ENCODE data around the gene UBAP2.
"Not testable (repeated sequence)": the region's sequence is repeated elsewhere in the genome, so short reads cannot be mapped to it uniquely, and the experiment has no call there.

The UBAP2 gene

DNA sequence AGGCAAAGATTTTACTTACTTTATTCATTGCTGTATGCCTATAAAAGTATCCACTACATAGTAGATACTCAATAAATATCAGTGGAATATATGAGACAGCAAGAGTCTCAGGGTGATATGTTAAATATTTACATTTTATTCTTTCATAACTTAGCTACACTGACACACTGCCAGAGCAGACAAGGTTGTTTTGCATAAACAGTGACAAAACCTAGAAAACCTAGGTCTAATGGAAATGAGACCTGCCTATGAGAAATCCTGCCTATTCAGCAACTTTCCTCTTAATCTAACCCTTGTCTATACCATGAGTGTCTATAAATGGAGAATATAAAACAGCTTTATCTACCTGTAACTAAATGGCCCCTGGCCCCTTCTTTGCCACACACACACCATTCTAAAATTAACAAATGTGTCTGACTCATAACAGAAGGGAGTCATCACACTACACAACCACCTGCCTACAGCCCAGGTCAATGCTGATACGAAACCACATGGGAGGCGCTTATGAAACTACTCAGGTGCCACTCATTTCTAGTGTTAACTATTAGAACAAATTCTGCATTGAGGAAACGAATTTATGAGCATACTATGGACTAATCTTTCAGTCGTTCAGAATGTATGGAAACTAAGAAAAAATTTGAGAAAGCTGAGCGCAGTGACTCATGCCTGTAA is 60.3 kb downstream of the UBAP2 start:
- DNase-seq (ENCODE audit: low read depth, low spot score) = no peak

DNA sequence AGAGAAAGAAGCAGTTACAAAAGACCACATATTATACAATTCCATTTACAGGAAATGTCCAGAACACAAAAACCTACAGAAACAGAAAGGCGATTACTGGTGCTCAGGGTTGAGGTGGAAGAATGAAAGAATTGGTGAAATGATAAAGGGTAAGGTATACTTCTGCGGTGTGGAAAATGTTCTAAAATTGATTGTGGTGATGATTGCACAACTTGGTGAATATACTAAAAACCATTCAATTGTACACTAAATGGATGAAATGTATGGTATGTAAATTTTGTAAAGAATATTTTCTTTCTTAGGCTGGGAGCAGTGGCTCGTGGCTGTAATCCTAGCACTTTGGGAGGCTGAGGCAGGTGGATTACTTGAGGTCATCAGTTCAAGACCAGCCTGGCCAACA is 72.3 kb downstream of the UBAP2 start:
- DNase-seq (ENCODE audit: low read depth, low spot score) = no peak

DNA sequence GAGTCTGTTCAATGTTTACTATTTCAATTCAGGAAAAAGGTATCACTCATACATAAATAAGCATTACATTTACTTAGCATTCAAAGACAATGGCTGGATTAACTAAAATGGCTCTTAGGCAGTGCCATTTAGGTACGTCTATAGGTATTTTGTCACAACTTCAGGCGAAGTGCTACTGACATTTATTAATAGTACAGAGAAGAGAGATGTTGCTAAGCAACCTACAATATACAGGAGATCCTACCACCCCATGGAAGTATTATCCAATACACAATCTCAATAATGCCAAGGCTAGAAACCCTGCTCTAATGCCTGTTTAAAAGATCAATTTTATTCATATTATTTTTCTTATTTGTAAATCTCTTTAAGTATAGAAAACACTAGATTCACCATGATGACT is 76.0 kb downstream of the UBAP2 start:
- no peak for DNase-seq (ENCODE audit: low read depth, low spot score)

DNA sequence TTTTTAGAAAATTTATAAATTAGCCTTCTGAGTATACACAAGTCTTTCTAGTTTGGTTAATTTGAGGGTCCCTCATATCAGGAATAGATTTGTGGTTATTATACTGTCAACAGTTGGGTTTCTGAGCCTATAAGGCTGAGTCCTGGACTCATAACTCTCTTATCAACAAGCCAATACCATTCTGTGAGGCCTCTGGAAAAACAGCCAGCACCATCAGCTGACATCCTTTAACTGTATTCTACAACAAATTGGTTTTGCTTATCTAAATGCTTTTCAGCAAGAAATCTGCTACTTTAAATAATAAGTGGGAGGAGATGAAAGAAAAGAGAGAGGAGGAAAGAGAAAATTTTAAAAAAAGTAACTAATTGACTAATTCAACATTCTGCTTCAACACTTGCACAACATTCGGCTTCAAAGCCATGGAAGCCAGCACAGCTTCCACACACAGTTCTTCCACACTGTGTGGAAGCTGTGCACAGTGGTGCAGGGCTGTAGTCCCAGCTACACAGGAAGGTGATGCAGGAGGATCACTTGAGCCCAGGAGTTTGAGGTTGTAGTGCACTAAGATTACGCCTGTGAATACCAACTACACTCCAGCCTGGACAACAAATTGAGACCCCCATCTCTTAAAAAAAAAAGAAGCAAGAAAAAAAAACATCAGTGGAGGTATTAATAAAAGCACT is 84.5 kb downstream of the UBAP2 start:
- no peak for DNase-seq (ENCODE audit: low read depth, low spot score)

DNA sequence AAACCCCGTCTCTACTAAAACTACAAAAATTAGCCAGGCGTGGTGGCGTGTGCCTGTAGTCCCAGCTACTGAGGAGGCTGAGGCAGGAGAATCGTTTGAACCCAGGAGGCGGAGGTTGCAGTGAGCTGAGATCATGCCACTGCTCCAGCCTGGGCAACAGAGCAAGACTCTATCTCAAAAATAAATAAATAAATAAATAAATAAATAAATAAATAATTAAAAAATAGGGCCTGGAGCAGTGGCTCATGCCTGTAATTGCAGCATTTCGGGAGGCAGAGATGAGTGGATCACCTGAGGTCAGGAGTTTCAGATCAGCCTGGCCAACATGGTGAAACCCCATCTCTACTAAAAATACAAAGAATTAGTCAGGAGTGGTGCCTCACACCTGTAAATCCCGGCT is 86.2 kb downstream of the UBAP2 start:
- not testable (repeated sequence) for DNase-seq (ENCODE audit: low read depth, low spot score)

DNA sequence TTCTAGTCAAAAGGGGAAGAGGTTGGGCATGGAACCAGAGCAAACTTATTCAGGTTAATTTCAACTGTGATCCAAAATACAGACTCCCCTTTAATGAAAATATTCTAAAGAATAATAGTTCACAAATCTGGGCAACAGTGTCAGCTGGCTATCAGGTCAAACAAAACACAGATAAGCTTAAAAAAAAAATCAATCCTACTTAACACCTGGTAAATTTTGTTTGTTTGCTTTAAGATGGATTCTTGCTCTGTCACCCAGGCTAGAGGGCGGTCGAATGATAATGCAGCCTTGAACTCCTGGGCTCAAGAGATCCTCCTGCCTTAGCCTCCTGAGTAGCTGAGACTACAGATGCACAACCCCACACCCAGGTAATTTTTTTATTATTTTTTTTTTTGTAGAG is 89.0 kb downstream of the UBAP2 start:
- DNase-seq (ENCODE audit: low read depth, low spot score) = no peak

DNA sequence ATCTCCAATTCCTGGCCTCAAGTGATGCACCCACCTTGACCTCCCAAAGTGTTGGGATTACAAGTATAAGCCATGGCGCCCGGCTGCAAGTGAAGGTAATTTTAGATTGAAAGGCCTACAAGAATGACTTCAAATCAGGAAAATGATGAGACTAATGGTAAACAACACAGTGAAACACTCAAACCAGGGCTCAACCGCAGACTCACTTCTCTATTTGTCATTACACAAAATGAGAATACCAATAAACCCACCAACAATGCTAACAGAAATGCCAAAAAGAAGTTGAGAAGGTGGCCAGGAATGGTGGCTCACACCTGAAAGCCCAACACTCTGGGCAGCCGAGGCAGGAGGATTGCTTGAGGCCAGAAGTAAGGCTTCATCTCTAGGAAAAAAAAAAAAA is 92.1 kb downstream of the UBAP2 start:
- DNase-seq (ENCODE audit: low read depth, low spot score) = no peak

DNA sequence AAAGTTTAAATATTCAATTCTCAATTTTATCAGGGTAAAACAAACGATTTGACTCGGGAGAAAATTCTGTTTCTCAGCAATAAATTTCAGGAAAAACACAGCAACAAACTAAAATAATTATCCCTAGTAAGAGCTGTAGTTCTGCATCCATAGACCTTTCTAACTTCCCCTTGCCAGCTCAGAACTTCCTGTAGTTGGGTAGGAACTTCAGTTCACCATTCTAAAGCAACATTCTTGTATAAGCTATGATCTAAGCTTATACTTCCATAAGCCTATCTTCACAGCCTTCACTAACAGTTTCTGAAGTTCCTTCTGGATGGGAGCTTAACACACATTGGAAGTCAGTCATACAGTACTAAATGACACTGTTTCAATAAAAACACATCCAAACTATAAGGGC is 96.6 kb downstream of the UBAP2 start:
- no peak for DNase-seq (ENCODE audit: low read depth, low spot score)

DNA sequence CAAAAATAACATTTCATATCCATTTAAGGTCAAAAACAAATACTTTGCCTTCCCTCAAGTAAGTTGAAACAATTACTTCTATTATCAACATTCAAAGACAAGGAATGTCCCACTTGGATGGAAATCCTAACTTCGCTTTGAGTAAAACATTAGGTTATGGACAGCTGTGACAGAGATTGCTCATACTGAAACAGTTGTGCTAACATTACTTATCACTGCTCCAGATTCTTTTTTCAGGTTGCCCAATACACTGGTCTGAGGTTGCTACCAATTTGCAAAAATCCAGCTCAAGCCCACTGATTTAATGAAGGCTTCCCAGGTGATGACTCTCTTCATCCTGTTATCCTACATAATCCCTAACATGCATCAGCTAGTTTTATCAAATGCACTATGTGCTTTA is 98.3 kb downstream of the UBAP2 start:
- DNase-seq (ENCODE audit: low read depth, low spot score) = no peak

DNA sequence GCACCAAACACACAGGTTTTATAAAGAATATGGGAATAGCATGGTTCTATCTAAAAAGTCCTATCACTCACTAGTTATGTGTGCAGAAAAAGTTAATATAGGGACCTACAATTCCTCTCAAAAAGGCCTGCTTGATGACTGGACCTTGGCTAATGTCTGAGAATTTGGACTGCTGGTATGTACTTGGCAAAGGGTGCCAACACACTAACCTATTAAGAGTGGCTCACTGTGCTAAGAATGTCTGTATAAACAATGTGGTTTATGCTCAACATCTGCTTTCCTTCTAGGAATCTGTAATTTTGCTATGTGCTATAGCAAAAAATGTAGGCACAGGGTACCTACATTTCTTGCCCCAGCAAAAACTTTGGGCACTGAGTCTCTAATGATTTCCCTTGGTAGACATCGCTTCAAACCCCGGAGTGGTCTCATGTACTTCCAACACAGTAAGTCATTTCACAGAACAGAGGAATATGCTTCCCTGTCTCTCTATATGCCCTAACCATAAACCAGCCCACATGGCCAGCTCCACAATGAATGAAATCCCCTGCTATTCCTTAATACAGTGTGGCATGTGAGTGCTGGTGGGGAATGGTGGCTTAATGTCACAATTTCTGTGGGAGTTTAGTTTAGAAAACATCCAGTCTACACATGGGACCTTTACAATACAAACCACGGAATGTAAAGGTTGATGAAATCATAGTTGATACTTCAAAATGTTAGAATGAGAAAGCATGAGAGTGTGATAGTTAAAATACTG is 101.7 kb downstream of the UBAP2 start:
- DNase-seq (ENCODE audit: low read depth, low spot score) = no peak

DNA sequence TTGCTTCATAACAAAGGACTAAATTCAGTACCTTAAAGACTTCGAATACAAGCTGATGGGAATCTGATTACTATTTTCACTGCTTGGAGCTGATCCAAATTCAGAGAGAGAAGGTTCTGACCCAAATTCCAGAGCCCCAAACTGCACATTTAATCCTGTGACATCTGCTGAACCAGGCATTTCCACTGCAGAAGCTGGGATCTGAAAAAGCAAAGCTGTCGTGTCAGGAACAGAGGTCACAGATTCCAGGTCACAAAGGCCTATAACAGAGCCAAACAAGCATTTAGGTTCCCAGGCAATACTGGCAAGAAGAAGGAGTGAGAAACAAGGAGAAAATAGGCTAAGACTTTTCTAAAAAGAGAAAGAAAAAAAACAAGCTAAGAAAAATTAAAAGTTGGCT is 105.3 kb downstream of the UBAP2 start:
- no peak for DNase-seq (ENCODE audit: low read depth, low spot score)

DNA sequence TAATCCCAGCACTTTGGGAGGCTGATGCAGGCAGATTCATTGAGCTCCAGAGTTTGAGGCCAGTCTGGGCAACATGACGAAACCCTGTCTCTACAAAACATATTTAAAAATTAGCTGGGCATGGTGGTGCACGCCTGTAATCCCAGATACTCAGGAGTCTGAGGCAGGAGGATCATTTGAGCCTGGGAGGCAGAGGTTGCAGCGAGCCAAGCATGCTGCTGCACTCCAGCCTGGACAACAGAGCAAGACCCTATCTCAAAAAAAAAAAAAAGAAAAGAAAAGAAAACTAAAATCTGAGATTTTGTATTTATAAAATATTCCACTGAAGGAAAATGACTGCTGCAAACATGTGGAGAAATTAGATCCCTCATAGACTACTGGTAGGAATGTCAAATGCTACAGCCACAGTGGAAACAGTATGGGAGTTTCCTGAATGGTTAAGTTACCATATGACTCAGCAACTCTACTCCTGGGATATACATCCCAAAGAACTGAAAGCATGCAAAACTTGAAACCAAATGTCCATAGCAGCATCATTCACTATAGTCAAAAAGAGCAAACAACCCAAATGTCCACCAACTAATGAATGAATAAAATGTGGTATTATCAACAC is 106.1 kb downstream of the UBAP2 start:
- no peak for DNase-seq (ENCODE audit: low read depth, low spot score)

DNA sequence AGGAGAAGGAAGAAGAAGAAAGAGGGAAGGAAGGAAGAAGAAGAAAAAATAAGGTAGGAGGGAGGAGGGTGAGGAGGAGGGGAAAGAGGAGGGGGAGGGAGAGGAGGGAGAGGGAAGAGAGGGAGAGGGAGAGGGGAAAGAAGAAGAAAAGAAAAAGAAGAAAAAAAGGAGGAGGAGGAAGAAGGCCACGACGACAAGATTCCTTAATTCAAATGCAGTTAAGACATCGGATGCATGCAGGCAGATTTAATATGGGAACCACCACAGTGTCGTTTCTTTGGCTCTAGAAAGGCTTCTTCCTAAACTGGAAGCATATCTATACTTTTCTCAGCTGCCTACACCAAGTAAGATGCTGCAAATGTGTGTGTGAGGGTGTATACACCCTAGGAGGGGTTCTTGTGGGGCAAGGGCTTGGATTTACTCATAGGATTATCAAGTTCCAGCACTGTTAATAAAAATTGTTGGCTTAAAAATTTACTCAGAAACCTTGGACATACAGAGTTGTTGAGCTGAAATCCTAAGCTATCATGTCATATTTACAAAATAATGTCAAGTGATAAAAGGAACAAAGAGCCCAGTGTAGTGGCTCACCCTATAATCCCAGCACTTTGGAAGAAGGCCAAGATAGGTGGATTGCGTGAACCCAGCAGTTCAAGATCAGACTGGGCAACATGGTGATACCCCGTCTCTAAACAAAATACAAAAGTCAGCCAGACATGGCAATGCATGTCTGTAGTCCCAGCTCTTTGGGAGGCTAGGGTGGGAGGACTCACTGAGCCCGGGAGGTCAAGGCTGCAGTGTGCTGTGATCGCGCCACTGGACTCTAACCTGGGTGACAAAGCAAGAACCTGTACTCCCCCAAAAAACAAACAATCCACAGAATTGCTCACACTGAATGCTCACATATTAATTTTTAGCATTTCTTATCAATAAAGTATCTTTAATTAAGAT is 108.5 kb downstream of the UBAP2 start:
- DNase-seq (ENCODE audit: low read depth, low spot score) = no peak

DNA sequence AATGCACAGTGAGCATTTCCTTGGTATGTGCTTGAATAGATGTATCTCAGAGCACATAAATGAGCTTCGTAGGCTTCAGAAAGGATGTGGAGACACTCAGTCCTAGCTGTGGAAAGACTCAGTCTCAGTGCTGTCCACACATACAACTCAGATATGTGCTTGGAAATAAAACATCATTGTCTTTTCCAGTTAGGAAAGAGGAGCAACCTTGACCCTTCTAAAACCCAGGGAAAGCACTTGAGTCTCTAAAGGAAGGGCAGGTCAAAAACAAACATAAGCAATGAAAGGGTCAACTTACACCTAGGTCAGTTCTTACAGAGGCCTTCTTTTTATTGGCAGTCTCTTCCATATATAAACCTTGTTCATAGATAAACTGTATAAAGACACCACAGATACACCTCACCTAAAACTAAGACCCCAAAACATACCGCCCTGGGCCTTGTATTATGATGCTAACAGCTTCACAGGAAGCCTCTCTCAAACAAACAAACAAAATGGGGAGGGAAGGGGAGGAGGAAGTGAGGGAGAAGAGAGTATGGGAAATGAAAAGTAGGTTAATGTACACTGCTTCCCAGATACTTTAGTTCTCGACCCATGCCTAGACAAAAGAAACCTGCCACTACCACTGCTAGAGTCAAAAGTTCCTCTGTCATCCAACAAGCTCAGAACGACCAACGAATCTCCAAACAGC is 114.4 kb downstream of the UBAP2 start:
- DNase-seq (ENCODE audit: low read depth, low spot score) = no peak

DNA sequence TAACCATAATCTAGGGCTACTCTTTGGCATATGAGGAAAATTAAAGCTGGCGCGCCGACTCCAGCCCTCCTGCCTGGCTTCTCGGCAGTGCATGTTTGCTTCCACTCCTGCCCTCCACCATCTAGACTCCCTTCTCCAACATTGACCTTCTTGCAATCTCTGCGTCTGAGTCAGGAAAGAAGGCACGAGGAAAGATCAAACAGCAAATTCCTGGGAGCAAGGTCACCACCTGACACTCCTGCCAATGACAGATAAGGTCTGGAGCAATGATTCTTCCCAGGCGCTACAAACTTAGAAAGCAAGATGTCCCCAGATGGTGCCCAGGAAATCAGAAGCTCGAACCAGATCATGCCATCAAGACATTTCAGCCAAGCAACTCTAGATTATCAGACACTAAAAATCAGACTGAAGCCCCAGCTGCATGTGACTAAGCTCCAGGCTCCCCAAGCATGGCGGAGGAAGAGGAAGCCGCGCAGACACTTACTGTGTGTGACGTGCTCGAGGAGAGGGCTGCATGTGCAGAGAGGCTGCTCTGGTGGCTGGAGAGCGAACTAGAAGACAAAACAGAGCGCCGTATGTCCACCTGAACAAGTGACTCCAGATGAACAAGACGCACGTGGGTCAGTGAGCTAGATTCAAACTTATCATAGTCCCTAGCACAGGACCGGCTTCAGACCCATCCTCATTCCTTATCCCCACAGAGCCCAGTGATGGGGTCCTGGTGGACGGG is 116.4 kb downstream of the UBAP2 start:
- no peak for DNase-seq (ENCODE audit: low read depth, low spot score)

DNA sequence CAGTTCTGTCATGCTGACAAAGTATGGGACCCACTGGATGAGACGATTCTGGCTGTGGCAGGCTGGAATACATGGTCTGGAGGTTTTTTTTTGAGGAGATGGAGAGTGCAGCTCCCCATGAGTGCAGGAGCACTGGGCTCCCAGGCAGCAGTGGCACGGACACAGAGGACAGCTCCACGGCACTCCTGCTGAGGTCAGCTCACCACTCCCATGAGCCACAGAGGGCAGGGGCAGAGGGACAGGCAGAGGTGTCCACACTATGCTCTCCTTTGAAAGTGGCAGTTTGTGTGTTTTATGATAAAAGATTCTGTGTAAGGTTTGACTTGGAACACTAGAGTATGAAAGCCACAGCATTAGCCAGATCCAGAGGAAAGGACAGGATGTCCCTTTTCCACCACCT is 117.4 kb downstream of the UBAP2 start:
- no peak for DNase-seq (ENCODE audit: low read depth, low spot score)

DNA sequence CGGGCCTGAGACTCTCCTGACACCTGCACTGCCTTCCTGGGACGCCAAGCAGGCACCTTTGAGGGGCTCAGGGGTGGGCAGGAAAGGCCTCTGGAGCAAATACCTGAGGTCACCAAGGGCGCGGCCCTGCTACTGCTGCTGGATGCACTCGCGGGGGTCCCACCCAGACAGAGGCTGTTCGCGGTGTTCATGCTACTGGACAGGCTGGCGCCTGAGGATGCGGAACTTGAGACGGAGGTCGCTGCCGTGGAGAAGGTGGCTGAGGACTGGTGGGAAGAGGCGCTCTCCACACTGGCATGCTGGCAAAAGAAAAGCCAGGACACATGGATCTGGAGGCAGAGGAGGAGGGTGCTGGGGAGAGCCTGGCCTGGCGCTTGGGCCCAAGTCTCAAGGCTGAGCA is 121.0 kb downstream of the UBAP2 start:
- no peak for DNase-seq (ENCODE audit: low read depth, low spot score)

DNA sequence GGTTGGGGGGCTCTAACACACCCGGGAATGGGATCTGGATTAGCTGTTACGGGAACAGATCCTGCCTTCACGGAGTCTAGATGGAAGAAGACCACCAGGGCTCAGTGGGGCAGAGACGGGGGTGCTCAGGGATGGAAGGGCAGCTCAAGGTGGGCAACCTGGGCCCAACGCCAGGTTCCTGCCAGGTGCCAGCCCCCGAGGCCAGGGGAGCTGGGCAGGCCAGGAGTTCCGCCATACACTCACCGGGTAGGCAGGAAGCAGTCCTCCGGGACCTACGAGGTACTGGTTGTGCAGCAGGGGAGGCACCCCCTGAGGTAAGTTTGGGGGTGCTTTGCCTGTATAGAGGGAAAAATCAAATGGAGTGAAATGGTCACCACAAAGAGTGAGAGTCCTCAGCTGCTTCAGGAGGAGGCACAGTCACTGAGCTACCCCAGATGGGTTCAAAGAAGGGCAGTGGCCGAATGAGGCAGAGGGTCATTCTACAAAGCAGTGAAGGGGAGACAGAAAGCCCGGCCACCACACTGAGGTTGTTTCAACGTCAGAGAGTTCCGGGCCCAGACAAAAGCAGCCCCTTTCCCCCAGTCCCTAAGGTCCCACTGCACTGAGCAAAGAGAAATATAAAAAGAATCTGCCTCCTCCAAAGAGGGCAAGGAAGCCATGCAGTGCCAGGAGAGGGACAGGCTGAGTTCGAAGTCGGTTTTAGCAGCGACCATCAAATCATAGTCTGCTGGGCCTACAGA is 121.8 kb downstream of the UBAP2 start:
- DNase-seq (ENCODE audit: low read depth, low spot score) = no peak
